Left lung (tissue), 10 donors: Measurements from ENCODE around the gene MYZAP. TPM values are rescaled to one million over a fixed set of nuclear protein-coding genes. Genes with fewer than 3 reads are reported as not detected.

Source experiments
- ATAC-seq: fragments of 200-7000 bp; cut with Tn5 transposase; one replicate; pipeline ENCODE4 v1.9.1; 2020; ENCODE audit warnings: moderate library complexity
- DNase-seq, 4 donors: peaks; one replicate each; pipeline ENCODE4 v3.0.0-alpha.2; 2013 to 2020
- H3K27ac ChIP-seq, 2 donors: fragments of 200-600 bp; sonication (generic) in 1 of 2; one replicate each; pipeline versions ENCODE4 v1.5.0 to v1.8.0; 2020 to 2021
- H3K27me3 ChIP-seq, 2 donors: fragments of 200-600 bp; sonication (generic) in 1 of 2; one replicate each; pipeline versions ENCODE4 v1.5.0 to v1.8.0; 2020 to 2021
- H3K36me3 ChIP-seq, 2 donors: fragments of 200-600 bp; sonication (generic) in 1 of 2; one replicate each; pipeline versions ENCODE4 v1.5.0 to v1.8.0; 2020 to 2021
- H3K4me1 ChIP-seq, 2 donors: fragments of 200-600 bp; one replicate each; pipeline ENCODE4 v1.8.0; 2021
- H3K4me3 ChIP-seq, 2 donors: fragments of 200-600 bp; sonication (generic) in 1 of 2; one replicate each; pipeline versions ENCODE4 v1.5.0 to v1.8.0; 2020 to 2021; ENCODE audit warnings: mild to moderate bottlenecking in 1 of 2
- H3K9me3 ChIP-seq, 2 donors: fragments of 200-600 bp; sonication (generic) in 1 of 2; one replicate each; pipeline versions ENCODE4 v1.5.0 to v1.8.0; 2020 to 2021
- CTCF ChIP-seq, 2 donors: fragments of 200-600 bp; sonication (generic) in 1 of 2; IDR thresholded peaks; one replicate each; pipeline versions ENCODE4 v1.5.0 to v1.8.0; 2021; ENCODE audit warnings: antibody characterized with exemption in 2 of 2
- intact Hi-C, 2 donors: fragments of 100-400 bp; cut with DNase I; formaldehyde crosslinking; loops; one replicate each; pipeline versions ENCODE4 v1.11.2 to v1.14.2; 2022
- polyA plus RNA-seq, 6 donors: library from polyadenylated mRNA; unstranded; fragments of 120-200 nt; gene quantifications; one replicate each; pipeline ENCODE4 v1.2.1, GENCODE V29; 2013; ENCODE audit not compliant: insufficient read length in 6 of 6
- total RNA-seq, 2 donors: library from RNA; stranded (reverse); fragmentation: NEBNext Ultra II Directional; extraction: Animal tissue kit (Norgen Biotek cat#: 25700); gene quantifications; one replicate each; pipeline ENCODE4 v1.2.1, GENCODE V29; 2021
- donor health status: DM: no; HTN: yes; CAD: no.
- donor health status: DM: no; HTN: no; CAD: no.

MYZAP gene
- total and polyA plus RNA-seq, 8 donors: 17.1 to 66.1 (median 63.6) TPM

- no peak overlapping the region for H3K4me3 ChIP-seq
- H3K36me3 ChIP-seq: no peaks in the 10 kb centered on the region
- H3K27me3 ChIP-seq: no peaks in the 10 kb centered on the region
- H3K27ac ChIP-seq: no peak overlapping the region
- H3K4me1 ChIP-seq: no peaks in the 10 kb centered on the region
- TF ChIP-seq CTCF (IDR thresholded peaks at IDR 0.05): no peak
- intact Hi-C loops: no loop called here
- no peak for ATAC-seq
- no peaks in the 10 kb centered on the region for H3K9me3 ChIP-seq
- no peak for DNase-seq
These were observed 107.3 kb downstream of the MYZAP start for GRCh38 chr15:57698991-57699390.

- no peak for ATAC-seq
- H3K9me3 ChIP-seq: no peaks in the 10 kb centered on the region
- no peaks in the 10 kb centered on the region for H3K36me3 ChIP-seq
- peaks cover 3 to 17% of the 10 kb centered on the region in 2 donors for H3K4me1 ChIP-seq
- no peak overlapping the region for H3K27ac ChIP-seq
- no peaks in the 10 kb centered on the region for H3K27me3 ChIP-seq
- H3K4me3 ChIP-seq: no peak overlapping the region
- DNase-seq: no peak
- TF ChIP-seq CTCF (IDR thresholded peaks at IDR 0.05): no peak
- intact Hi-C loops: no loop called here
These were observed 111.7 kb downstream of the MYZAP start for GRCh38 chr15:57703387-57703786.

- Histone ChIP-seq H3K4me1 (peaks cover 4 to 28% of the 10 kb centered on the region in 2 donors), H3K4me3 (no peak overlapping the region), H3K36me3 (peaks cover 0 to 8% of the 10 kb centered on the region in 2 donors), H3K9me3 (no peaks in the 10 kb centered on the region), H3K27me3 (no peaks in the 10 kb centered on the region), H3K27ac (no peak overlapping the region)
- intact Hi-C loops: no loop called here
- DNase-seq: no peak
- no peak for ATAC-seq
- no peak for TF ChIP-seq CTCF (IDR thresholded peaks at IDR 0.05)
These were observed 112.7 kb downstream of the MYZAP start for GRCh38 chr15:57704441-57704840.

GRCh38 chr15:57705746-57706404 lies 114.2 kb downstream of the MYZAP start:
- no peaks in the 10 kb centered on the region for H3K9me3 ChIP-seq
- ATAC-seq (peak; percentile 2), DNase-seq (peak in 1 of 4 donors; percentile 10)
- intact Hi-C loops: no loop called here
- H3K36me3 ChIP-seq: peaks cover 0 to 22% of the 10 kb centered on the region in 2 donors
- no peak for TF ChIP-seq CTCF (IDR thresholded peaks at IDR 0.05)
- H3K4me1 ChIP-seq: peaks cover 8 to 39% of the 10 kb centered on the region in 2 donors
- peak overlapping the region; percentile 91 to 96 for H3K27ac ChIP-seq
- H3K27me3 ChIP-seq: no peaks in the 10 kb centered on the region
- H3K4me3 ChIP-seq: peak overlapping the region; percentile 74 to 93

GRCh38 chr15:57706405-57707209 lies 114.9 kb downstream of the MYZAP start, which contains the start of gene POLR2M:
TSS of gene POLR2M (plus strand) at chr15:57706714. CDS start at chr15:57706843, 129 bp downstream.
- Histone ChIP-seq H3K4me3 (peak within 1 kb of the TSS; percentile 74 to 93), H3K36me3 (peaks cover 0 to 29% of the 10 kb centered on the region in 2 donors), H3K27me3 (no peaks in the 10 kb centered on the region), H3K27ac (peak within 1 kb of the TSS; percentile 91 to 96), H3K4me1 (peaks cover 8 to 39% of the 10 kb centered on the region in 2 donors), H3K9me3 (no peaks in the 10 kb centered on the region)
- DNase-seq (peak; percentile 93 to 99 (median 96)), ATAC-seq (peak; percentile 94)
- intact Hi-C loops: no loop called here
- TF ChIP-seq CTCF (IDR thresholded peaks at IDR 0.05): no peak
